Activated T-cell treated with anti-CD3 and anti-CD28 coated beads, Interleukin-2, amount 50 U/mL, for 72 hours (primary cell): Measurements from ENCODE around the gene BEST4. TPM values are rescaled to one million over a fixed set of nuclear protein-coding genes. Genes with fewer than 3 reads are reported as not detected.
"Not testable (repeated sequence)": the region's sequence is repeated elsewhere in the genome, so short reads cannot be mapped to it uniquely, and the experiment has no call there.

Experiments
- ATAC-seq, 2 donors: fragments of 150-1000 bp; cut with Tn5 transposase; replicated peaks in 1 of 2; 2 replicates each; pipeline ENCODE4 v1.10.0; 2021; ENCODE audit warnings: moderate library complexity in 2 of 2, mild to moderate bottlenecking in 1 of 2
- DNase-seq, 2 donors: peaks; one replicate each; pipeline ENCODE4 v3.0.0; 2021 to 2022; ENCODE audit warnings: mixed read lengths in 1 of 2
- H3K27ac Mint-ChIP-seq: one replicate; pipeline ENCODE4 v1.8.0; 2022; ENCODE audit warnings: mild to moderate bottlenecking, moderate library complexity, mixed read lengths
- H3K27me3 Mint-ChIP-seq: one replicate; pipeline ENCODE4 v1.8.0; 2022; ENCODE audit warnings: low read depth, mixed read lengths
- H3K36me3 Mint-ChIP-seq, 2 donors: one replicate each; pipeline ENCODE4 v1.8.0; 2022; ENCODE audit warnings: mixed read lengths in 2 of 2, mild to moderate bottlenecking in 1 of 2; ENCODE audit not compliant: insufficient read depth in 2 of 2
- H3K4me1 Mint-ChIP-seq: one replicate; pipeline ENCODE4 v1.8.0; 2022; ENCODE audit warnings: low read depth, mixed read lengths
- H3K4me3 Mint-ChIP-seq, 2 donors: one replicate each; pipeline ENCODE4 v1.8.0; 2022; ENCODE audit warnings: mild to moderate bottlenecking in 2 of 2, mixed read lengths in 2 of 2, moderate library complexity in 2 of 2
- H3K9me3 Mint-ChIP-seq, 2 donors: one replicate each; pipeline ENCODE4 v1.8.0; 2022; ENCODE audit warnings: mixed read lengths in 2 of 2
- total RNA-seq, 2 donors: library from RNA; stranded (reverse); gene quantifications; one replicate each; pipeline ENCODE4 v1.2.3, GENCODE V29; 2022

BEST4 gene
- total RNA-seq, 2 donors from 2014 or later, result 2.5 to 2.6 TPM

GRCh38 chr1:44802306-44803061 lies 14.5 kb upstream of the BEST4 start:
- H3K36me3 Mint-ChIP-seq, result peaks cover 16 to 34% of the 10 kb centered on the region in 2 donors
- DNase-seq (no peak), ATAC-seq (no peak)
- no peaks in the 10 kb centered on the region for H3K27me3 Mint-ChIP-seq
- H3K4me3 Mint-ChIP-seq, result peak overlapping the region; percentile 84 to 93
- H3K27ac Mint-ChIP-seq, result peak overlapping the region; percentile 78
- peaks cover 74% of the 10 kb centered on the region for H3K4me1 Mint-ChIP-seq
- no peaks in the 10 kb centered on the region for H3K9me3 Mint-ChIP-seq

DNA sequence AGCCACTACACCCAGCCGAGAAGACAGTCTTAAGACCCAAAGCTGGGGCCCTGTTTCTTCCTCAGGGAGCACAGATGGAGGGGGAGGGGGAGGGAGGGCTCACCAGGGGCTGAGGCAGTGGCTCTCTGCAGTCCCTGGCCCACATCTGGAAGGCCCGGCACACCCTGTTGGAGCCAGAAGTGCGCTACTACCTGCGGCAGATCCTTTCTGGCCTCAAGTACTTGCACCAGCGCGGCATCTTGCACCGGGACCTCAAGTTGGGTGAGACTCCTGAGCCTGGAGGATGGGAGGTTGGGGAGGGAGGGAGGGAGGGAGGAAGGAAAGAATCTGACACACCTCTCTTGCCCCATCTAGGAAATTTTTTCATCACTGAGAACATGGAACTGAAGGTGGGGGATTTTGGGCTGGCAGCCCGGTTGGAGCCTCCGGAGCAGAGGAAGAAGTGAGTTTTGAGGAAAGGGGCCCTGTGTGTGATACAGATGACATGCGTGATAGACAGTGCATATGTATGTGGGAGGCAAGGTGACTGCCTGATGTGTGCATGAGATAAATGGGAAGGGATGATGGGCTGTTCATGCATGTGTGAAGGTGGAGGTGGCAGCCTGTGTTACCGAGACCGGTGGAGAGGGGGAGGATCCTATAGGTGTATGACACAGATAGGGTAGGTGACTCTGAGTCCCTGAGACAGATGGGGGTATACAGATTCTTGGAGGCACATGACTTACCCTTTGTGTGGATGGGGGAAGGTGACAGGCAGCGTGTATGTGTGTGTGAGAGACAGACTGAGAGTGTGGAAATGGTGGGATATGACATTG lies 13.7 kb upstream of the BEST4 start:
- peaks cover 16 to 28% of the 10 kb centered on the region in 2 donors for H3K36me3 Mint-ChIP-seq
- ATAC-seq, result peak; percentile 6
- no peak for DNase-seq

GRCh38 chr1:44799770-44800584 lies 12.0 kb upstream of the BEST4 start, which contains the start of gene PLK3:
TSS of gene PLK3 (plus strand) at chr1:44800377. CDS start at chr1:44800464, 87 bp downstream.
- no peaks in the 10 kb centered on the region for H3K27me3 Mint-ChIP-seq
- ATAC-seq, result peak; percentile 80 to 81
- H3K27ac Mint-ChIP-seq, result peak within 1 kb of the TSS; percentile 91
- peaks cover 13 to 26% of the 10 kb centered on the region in 2 donors for H3K36me3 Mint-ChIP-seq
- peak; percentile 99 for DNase-seq
- no peaks in the 10 kb centered on the region for H3K9me3 Mint-ChIP-seq
- peaks cover 55% of the 10 kb centered on the region for H3K4me1 Mint-ChIP-seq
- H3K4me3 Mint-ChIP-seq, result peak within 1 kb of the TSS; percentile 93 to 98

More for the DNA sequence above, 13.7 kb upstream of the BEST4 start:
- H3K27ac Mint-ChIP-seq, result peak overlapping the region; percentile 59
- peaks cover 66% of the 10 kb centered on the region for H3K4me1 Mint-ChIP-seq
- H3K27me3 Mint-ChIP-seq, result no peaks in the 10 kb centered on the region
- H3K9me3 Mint-ChIP-seq, result no peaks in the 10 kb centered on the region
- peak overlapping the region; percentile 88 to 93 for H3K4me3 Mint-ChIP-seq

- Mint-ChIP-seq H3K27ac (peak overlapping the region; percentile 91), H3K9me3 (no peaks in the 10 kb centered on the region), H3K4me3 (peak overlapping the region; percentile 93 to 98)
These were observed 10.8 kb upstream of the BEST4 start for GRCh38 chr1:44798481-44799365.

GRCh38 chr1:44797886-44798285 lies 9.9 kb upstream of the BEST4 start:
- not testable (repeated sequence) for H3K36me3 Mint-ChIP-seq, H3K4me3 Mint-ChIP-seq, H3K9me3 Mint-ChIP-seq, H3K27ac Mint-ChIP-seq, H3K27me3 Mint-ChIP-seq, ATAC-seq, DNase-seq
- H3K4me1 Mint-ChIP-seq, result peaks cover 40% of the 10 kb centered on the region

More at GRCh38 chr1:44798481-44799365, 10.8 kb upstream of the BEST4 start:
- H3K36me3 Mint-ChIP-seq, result peaks cover 13 to 16% of the 10 kb centered on the region in 2 donors
- peaks cover 44% of the 10 kb centered on the region for H3K4me1 Mint-ChIP-seq
- DNase-seq (no peak), ATAC-seq (no peak)
- H3K27me3 Mint-ChIP-seq, result no peaks in the 10 kb centered on the region

GRCh38 chr1:44792736-44793502 lies 4.9 kb upstream of the BEST4 start:
- no peaks in the 10 kb centered on the region for H3K27me3 Mint-ChIP-seq
- H3K4me1 Mint-ChIP-seq, result peaks cover 5% of the 10 kb centered on the region
- no peak overlapping the region for H3K4me3 Mint-ChIP-seq
- no peaks in the 10 kb centered on the region for H3K9me3 Mint-ChIP-seq
- no peak for ATAC-seq
- no peak overlapping the region for H3K27ac Mint-ChIP-seq
- no peaks in the 10 kb centered on the region for H3K36me3 Mint-ChIP-seq
- no peak for DNase-seq

GRCh38 chr1:44790968-44791801 lies 3.2 kb upstream of the BEST4 start:
- Mint-ChIP-seq H3K27me3 (no peaks in the 10 kb centered on the region), H3K4me1 (peaks cover 12% of the 10 kb centered on the region), H3K36me3 (no peaks in the 10 kb centered on the region), H3K27ac (no peak overlapping the region), H3K9me3 (no peaks in the 10 kb centered on the region), H3K4me3 (no peak overlapping the region)
- ATAC-seq (no peak), DNase-seq (no peak)

DNA sequence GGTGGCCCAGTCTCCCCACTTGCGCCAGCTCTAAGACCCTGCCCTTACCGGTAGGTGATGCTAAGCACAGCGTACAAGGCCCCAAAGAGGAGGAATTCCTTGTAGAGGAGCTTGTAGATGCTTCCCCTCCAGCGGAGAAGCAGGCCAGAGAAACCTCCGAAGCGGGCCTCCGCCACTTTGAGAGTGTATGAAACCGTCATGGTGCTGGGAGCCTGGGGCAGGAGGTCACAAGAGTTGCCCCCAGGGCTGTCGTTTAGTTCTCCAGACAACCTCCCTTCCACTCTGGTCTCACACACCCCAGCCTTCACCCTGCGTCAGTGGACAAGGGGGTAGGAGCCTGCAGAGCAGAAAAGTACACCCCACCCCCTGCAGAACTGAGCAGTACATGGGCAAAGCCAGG lies 464 bp downstream of the BEST4 start:
- H3K9me3 Mint-ChIP-seq, result no peaks in the 10 kb centered on the region
- no peaks in the 10 kb centered on the region for H3K27me3 Mint-ChIP-seq
- ATAC-seq (no peak), DNase-seq (no peak)
- no peak overlapping the region for H3K27ac Mint-ChIP-seq
- no peaks in the 10 kb centered on the region for H3K36me3 Mint-ChIP-seq
- no peak overlapping the region for H3K4me3 Mint-ChIP-seq
- H3K4me1 Mint-ChIP-seq, result peaks cover 36% of the 10 kb centered on the region

- no peak for ATAC-seq
- H3K27ac Mint-ChIP-seq, result no peak overlapping the region
- peaks cover 36% of the 10 kb centered on the region for H3K4me1 Mint-ChIP-seq
- DNase-seq, result no peak
- no peaks in the 10 kb centered on the region for H3K9me3 Mint-ChIP-seq
- H3K4me3 Mint-ChIP-seq, result peak overlapping the region; percentile 75 to 81
- H3K27me3 Mint-ChIP-seq, result no peaks in the 10 kb centered on the region
- H3K36me3 Mint-ChIP-seq, result peaks cover 0 to 4% of the 10 kb centered on the region in 2 donors
These were observed 1.0 kb downstream of the BEST4 start for GRCh38 chr1:44786841-44787426.

- peak overlapping the region; percentile 75 to 81 for H3K4me3 Mint-ChIP-seq
These were observed 1.7 kb downstream of the BEST4 start for GRCh38 chr1:44786138-44786840.

More at GRCh38 chr1:44786138-44786840, 1.7 kb downstream of the BEST4 start:
- Mint-ChIP-seq H3K36me3 (peaks cover under 1 to 10% of the 10 kb centered on the region in 2 donors), H3K9me3 (no peaks in the 10 kb centered on the region), H3K27me3 (no peaks in the 10 kb centered on the region), H3K4me1 (peaks cover 36% of the 10 kb centered on the region), H3K27ac (peak overlapping the region; percentile 52)
- ATAC-seq (peak; percentile 69), DNase-seq (peak; percentile 72 to 81)
